Spleen (tissue), 11 donors: Measurements from ENCODE around the gene NARS2. TPM values are rescaled to one million over a fixed set of nuclear protein-coding genes. Genes with fewer than 3 reads are reported as not detected.
A peak's percentile ranks its signal among the peaks of the same experiment; 100 is the strongest.

ENCODE experiments used
- DNase-seq: peaks from one replicate; pipeline ENCODE4 v3.0.0-alpha.2; 2020
- H3K27ac ChIP-seq, 8 donors: fragments of 200-600 bp; sonication (generic) in 7 of 8; 1 replicate in 4 of 8; 2 replicates in 4 of 8; pipeline versions ENCODE4 v1.5.0 to v1.8.0; 2016 to 2021; ENCODE audit warnings: inconsistent platforms in 4 of 8, mild to moderate bottlenecking in 4 of 8, moderate library complexity in 1 of 8
- H3K27me3 ChIP-seq, 7 donors: fragments of 200-600 bp; sonication (generic) in 6 of 7; replicated peaks in 1 of 7; 1 replicate in 4 of 7; 2 replicates in 3 of 7; pipeline versions ENCODE4 v1.5.0 to v1.8.0; 2016 to 2021; ENCODE audit warnings: inconsistent platforms in 3 of 7, mild to moderate bottlenecking in 1 of 7
- H3K36me3 ChIP-seq, 6 donors: fragments of 200-600 bp; sonication (generic) in 5 of 6; 1 replicate in 4 of 6; 2 replicates in 2 of 6; pipeline versions ENCODE4 v1.5.0 to v1.8.0; 2016 to 2021; ENCODE audit warnings: inconsistent platforms in 2 of 6
- H3K4me1 ChIP-seq, 6 donors: fragments of 200-600 bp; sonication (generic) in 5 of 6; 1 replicate in 3 of 6; 2 replicates in 3 of 6; pipeline versions ENCODE4 v1.5.0 to v1.8.0; 2016 to 2021; ENCODE audit warnings: inconsistent platforms in 3 of 6
- H3K4me3 ChIP-seq, 8 donors: fragments of 200-600 bp; sonication (generic) in 7 of 8; 1 replicate in 4 of 8; 2 replicates in 4 of 8; pipeline versions ENCODE4 v1.5.0 to v1.8.0; 2016 to 2021; ENCODE audit warnings: inconsistent platforms in 4 of 8, mild to moderate bottlenecking in 4 of 8, moderate library complexity in 2 of 8
- H3K9me3 ChIP-seq, 8 donors: fragments of 200-600 bp; sonication (generic) in 7 of 8; 1 replicate in 4 of 8; 2 replicates in 4 of 8; pipeline versions ENCODE4 v1.5.0 to v1.8.0; 2016 to 2021; ENCODE audit warnings: inconsistent platforms in 4 of 8
- POLR2A ChIP-seq, 3 donors: fragments of 450-650 bp; IDR thresholded peaks; one replicate each; pipeline ENCODE4 v1.5.1; 2017; ENCODE audit warnings: antibody characterized with exemption in 3 of 3, mild to moderate bottlenecking in 1 of 3
- POLR2AphosphoS5 ChIP-seq, 3 donors: sonication (generic); formaldehyde crosslinking; IDR thresholded peaks; one replicate each; pipeline ENCODE4 v1.5.1; 2017; ENCODE audit warnings: antibody characterized with exemption in 3 of 3
- WGBS, 5 donors: extraction: QIAGEN DNeasy Blood & Tissue Kit in 3 of 5; methylation state at CpG; one replicate each; pipeline versions ENCODE4 v1.1.5 to v1.1.7; 2013 to 2018; 5-methylcytosine and 5-hydroxymethylcytosine counted together
- intact Hi-C: fragments of 100-400 bp; cut with DNase I; formaldehyde crosslinking; loops from one replicate; pipeline ENCODE4 v1.15.0; 2023; ENCODE audit warnings: low total_unique reads
- polyA plus RNA-seq, 3 donors: library from polyadenylated mRNA; stranded (reverse); fragments of 200-250 nt; gene quantifications; one replicate each; pipeline ENCODE4 v1.2.1, GENCODE V29; 2013
- small RNA-seq, 4 donors: library from RNA; depleted of rRNA; stranded (forward); fragments of <200 nt; gene quantifications; one replicate each; pipeline ENCODE3, GENCODE V24; 2016
- total RNA-seq, 7 donors: library from RNA; depleted of rRNA in 3 of 7; stranded (reverse); fragments of >200 nt in 3 of 7; fragmentation: NEBNext Ultra II Directional in 4 of 7; extraction: Animal tissue kit (Norgen Biotek cat#: 25700) in 4 of 7; gene quantifications; one replicate each; pipeline versions ENCODE4 v1.1.0 to v1.2.1, GENCODE V29; 2016 to 2021
- TF ChIP-seq, protein P1 (sequence below), 11 experiments: fragments of 200-600 bp in 7 of 11; fragments of 450-650 bp in 4 of 11; sonication (generic) in 4 of 11; IDR thresholded peaks in 8 of 11; conservative IDR thresholded peaks in 3 of 11; 1 replicate in 7 of 11; 2 replicates in 4 of 11; pipeline versions ENCODE4 v1.4.0 to v1.8.0; 2016 to 2021; ENCODE audit warnings: antibody characterized with exemption in 11 of 11, inconsistent platforms in 4 of 11, mild to moderate bottlenecking in 1 of 11
- donor health status: healthy with polysubstance abuse.
- donor health status: DM: no; HTN: no; CAD: no; lungs with moderate emphysema.
- donor health status: DM: no; HTN: no; CAD: no.
- donor health status: Bipolar disorder and iron deficiency.
- donor health status: healthy.
- donor health status: DM: no; HTN: no; CAD: no.
- donor health status: DM: yes; HTN: yes; CAD: no.

NARS2 gene
- total and polyA plus RNA-seq, 10 donors, result 11.2 to 19.7 (median 14.6) TPM

DNA sequence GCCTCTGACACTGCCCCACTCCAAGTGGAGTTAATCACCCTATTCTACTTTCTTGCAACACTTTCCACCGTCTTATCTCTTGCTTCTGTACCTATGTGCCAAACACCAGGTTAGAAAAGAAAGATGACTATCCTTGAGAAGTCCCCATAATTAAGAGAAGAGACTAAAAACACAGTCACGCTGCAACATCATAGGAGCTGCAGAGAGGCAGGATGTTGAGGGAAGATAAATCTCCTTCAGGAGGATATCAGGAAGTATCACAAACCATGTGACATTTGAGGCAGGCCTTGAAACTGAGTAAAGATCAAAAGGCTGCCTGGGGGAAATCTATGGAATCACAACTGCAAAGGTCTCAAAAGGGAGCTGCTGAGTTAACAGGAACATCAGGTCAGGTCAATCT is 181.8 kb downstream of the NARS2 start:
- H3K9me3 ChIP-seq, result no peaks in the 10 kb centered on the region
- H3K27ac ChIP-seq, result no peak overlapping the region
- H3K4me3 ChIP-seq, result no peak overlapping the region
- intact Hi-C loops, result no loop called here
- H3K4me1 ChIP-seq, result peaks cover 3 to 60% (median 22%) of the 10 kb centered on the region in 6 donors
- no peaks in the 10 kb centered on the region for H3K27me3 ChIP-seq
- WGBS, 5 donors, result 30 to 42% (median 34%) methylated on average over 2 of the region's 2 CpGs
- H3K36me3 ChIP-seq, result no peaks in the 10 kb centered on the region
- no peak for DNase-seq
- no peak for TF ChIP-seq POLR2AphosphoS5 (IDR thresholded peaks at IDR 0.05)
- TF ChIP-seq, protein P1, sequence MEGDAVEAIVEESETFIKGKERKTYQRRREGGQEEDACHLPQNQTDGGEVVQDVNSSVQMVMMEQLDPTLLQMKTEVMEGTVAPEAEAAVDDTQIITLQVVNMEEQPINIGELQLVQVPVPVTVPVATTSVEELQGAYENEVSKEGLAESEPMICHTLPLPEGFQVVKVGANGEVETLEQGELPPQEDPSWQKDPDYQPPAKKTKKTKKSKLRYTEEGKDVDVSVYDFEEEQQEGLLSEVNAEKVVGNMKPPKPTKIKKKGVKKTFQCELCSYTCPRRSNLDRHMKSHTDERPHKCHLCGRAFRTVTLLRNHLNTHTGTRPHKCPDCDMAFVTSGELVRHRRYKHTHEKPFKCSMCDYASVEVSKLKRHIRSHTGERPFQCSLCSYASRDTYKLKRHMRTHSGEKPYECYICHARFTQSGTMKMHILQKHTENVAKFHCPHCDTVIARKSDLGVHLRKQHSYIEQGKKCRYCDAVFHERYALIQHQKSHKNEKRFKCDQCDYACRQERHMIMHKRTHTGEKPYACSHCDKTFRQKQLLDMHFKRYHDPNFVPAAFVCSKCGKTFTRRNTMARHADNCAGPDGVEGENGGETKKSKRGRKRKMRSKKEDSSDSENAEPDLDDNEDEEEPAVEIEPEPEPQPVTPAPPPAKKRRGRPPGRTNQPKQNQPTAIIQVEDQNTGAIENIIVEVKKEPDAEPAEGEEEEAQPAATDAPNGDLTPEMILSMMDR (IDR thresholded peaks at IDR 0.05 in 8 of 11, conservative IDR thresholded peaks at IDR 0.05 in 3 of 11), result no peak
- TF ChIP-seq POLR2A (IDR thresholded peaks at IDR 0.05), result no peak

DNA sequence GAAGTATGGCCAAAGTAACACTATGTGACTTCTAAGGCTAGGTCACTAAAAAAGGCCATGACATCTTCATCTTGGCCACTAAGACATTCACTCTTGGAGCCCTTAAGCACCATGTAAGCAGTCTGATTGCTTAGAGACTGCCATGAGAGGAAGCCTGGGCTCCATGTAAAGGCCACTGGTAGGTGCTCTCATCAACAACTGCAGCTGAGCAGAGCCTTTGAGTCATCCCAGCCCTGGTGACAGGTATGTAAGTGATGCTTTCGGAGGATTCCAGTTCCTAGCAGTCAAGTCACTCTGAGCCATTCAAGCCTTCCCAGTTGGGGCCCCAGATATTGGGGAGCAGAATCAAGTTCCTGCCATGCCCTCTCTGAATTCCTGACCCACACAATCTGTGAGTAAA is 183.2 kb downstream of the NARS2 start:
- intact Hi-C loops, result no loop called here
- WGBS, 5 donors, result 89 to 95% (median 93%) methylated on average over 1 of the region's 1 CpG
- Histone ChIP-seq H3K4me3 (no peak overlapping the region), H3K4me1 (peaks cover 3 to 56% (median 19%) of the 10 kb centered on the region in 6 donors), H3K27me3 (no peaks in the 10 kb centered on the region), H3K36me3 (no peaks in the 10 kb centered on the region), H3K9me3 (peaks cover 0 to under 1% (median 0%) of the 10 kb centered on the region in 8 donors), H3K27ac (no peak overlapping the region)
- TF ChIP-seq POLR2A (IDR thresholded peaks at IDR 0.05), result no peak
- TF ChIP-seq POLR2AphosphoS5 (IDR thresholded peaks at IDR 0.05), result no peak
- TF ChIP-seq, protein P1 (IDR thresholded peaks at IDR 0.05 in 8 of 11, conservative IDR thresholded peaks at IDR 0.05 in 3 of 11), result no peak
- no peak for DNase-seq

DNA sequence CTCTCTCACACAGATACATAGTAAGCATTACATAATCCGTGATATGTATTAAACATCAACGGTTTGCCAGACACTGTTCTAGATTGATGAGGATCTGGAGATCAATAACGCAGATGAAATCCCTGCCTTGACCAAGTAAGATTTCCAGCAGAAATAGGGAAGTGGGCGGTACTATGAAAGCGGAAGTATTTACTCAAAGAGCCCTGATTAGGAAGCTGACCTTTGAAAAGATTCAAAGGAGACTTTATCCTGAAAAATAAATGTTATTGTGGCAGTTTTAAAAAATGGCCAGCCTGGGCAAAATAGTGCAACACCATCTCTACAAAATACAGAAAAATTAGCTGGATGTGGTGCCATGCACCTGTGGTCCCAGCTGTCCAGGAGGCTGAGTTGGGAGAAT is 183.9 kb downstream of the NARS2 start:
- H3K4me1 ChIP-seq, result peaks cover 3 to 56% (median 19%) of the 10 kb centered on the region in 6 donors
- no peaks in the 10 kb centered on the region for H3K27me3 ChIP-seq
- H3K4me3 ChIP-seq, result no peak overlapping the region
- intact Hi-C loops, result no loop called here
- 49 to 75% (median 55%) methylated on average over 5 of the region's 5 CpGs for WGBS, 5 donors
- DNase-seq, result no peak
- no peak for TF ChIP-seq POLR2AphosphoS5 (IDR thresholded peaks at IDR 0.05)
- H3K36me3 ChIP-seq, result no peaks in the 10 kb centered on the region
- H3K27ac ChIP-seq, result peak overlapping the region in 1 of 8 donors; percentile 12
- H3K9me3 ChIP-seq, result peaks cover 0 to 6% (median 2%) of the 10 kb centered on the region in 8 donors

DNA sequence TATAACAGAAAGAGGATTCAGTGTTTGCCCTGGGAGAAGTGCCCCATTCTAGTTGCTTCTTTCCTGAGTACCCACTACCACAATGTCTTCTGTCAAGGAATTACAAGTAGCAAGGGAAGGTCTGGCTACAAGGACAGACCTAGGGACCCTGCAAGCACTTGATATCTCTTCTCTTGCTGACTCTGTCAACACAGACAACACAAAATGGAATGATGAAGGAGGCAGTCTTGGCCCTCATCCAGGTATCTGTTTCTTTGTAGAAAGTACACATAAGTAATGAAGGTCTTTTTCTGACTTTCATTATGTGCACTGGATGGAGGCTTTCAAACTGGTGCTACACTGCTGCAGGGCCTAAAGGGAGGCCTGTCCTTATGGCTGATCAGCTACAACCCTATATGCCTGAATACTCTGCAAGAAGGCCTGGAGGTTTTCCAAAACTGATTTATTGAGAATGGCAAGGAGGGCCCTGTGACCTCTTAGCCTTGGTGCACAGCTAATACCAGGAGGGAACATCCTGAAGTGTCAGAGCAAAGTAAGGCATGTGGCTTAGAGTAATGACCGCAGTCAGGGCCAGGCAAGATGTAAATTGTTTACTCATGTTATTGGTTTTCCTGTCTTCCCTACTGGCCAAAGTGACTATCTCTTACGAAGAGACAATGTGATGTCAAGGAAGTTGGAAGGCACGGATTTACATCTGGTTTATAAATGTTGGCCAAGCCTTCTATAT is 188.3 kb downstream of the NARS2 start:
- intact Hi-C loops, result no loop called here
- Histone ChIP-seq H3K9me3 (peaks cover 0 to 27% (median 16%) of the 10 kb centered on the region in 8 donors), H3K36me3 (peaks cover 0 to 16% (median 0%) of the 10 kb centered on the region in 6 donors), H3K27ac (no peak overlapping the region), H3K4me3 (no peak overlapping the region), H3K27me3 (no peaks in the 10 kb centered on the region), H3K4me1 (peaks cover 3 to 28% (median 10%) of the 10 kb centered on the region in 6 donors)
- no peak for TF ChIP-seq POLR2A (IDR thresholded peaks at IDR 0.05)
- TF ChIP-seq POLR2AphosphoS5 (IDR thresholded peaks at IDR 0.05), result no peak
- TF ChIP-seq, protein P1 (IDR thresholded peaks at IDR 0.05 in 8 of 11, conservative IDR thresholded peaks at IDR 0.05 in 3 of 11), result no peak
- no peak for DNase-seq
- 78 to 89% (median 80%) methylated on average over 3 of the region's 3 CpGs for WGBS, 5 donors

Small RNA genes within 50 kb of the gene (small RNA-seq; reads per million reads assigned to genes)
- 0 reads per million in 4 donors for gene RNU6-311P

Other genes with a start within 250 kb of the NARS2 start
- 10 to 100 TPM; 43.9 to 57.7 (median 50.0) TPM for gene GAB2, start 157.0 kb downstream of the NARS2 start, total RNA-seq
- gene GAB2, start 157.0 kb downstream of the NARS2 start, polyA plus RNA-seq, result 1 to 10 TPM; 2.3 to 6.8 (median 2.5) TPM